T-cell (primary cell): ENCODE results near the gene FEM1C. TPM values are rescaled to one million over a fixed set of nuclear protein-coding genes. Genes with fewer than 3 reads are reported as not detected.

ENCODE experiments used
- ATAC-seq, 4 experiments: fragments of 200-7000 bp in 3 of 4; fragments of 150-1000 bp in 1 of 4; cut with Tn5 transposase; replicated peaks in 1 of 4; 1 replicate in 3 of 4; 2 replicates in 1 of 4; pipeline ENCODE4 v1.10.0; 2021; ENCODE audit warnings: moderate library complexity in 3 of 4, mild to moderate bottlenecking in 2 of 4, moderate number of reproducible peaks in 1 of 4
- CTCF ChIA-PET, 2 donors: fragments of 300-600 bp; sonication (Branson Sonifier 250); formaldehyde crosslinking; loops; one replicate each; lab custom pipeline; 2022; ENCODE audit warnings: antibody characterized with exemption in 2 of 2; lab: Charles Lee
- POLR2A ChIA-PET, 2 donors: fragments of 300-600 bp; sonication (Branson Sonifier 250); formaldehyde crosslinking; loops; one replicate each; lab custom pipeline; 2022; ENCODE audit warnings: antibody characterized with exemption in 2 of 2; lab: Charles Lee
- DNase-seq, 35 experiments: peaks; one replicate each; pipeline versions ENCODE4 v3.0.0 to v3.0.0-alpha.2; 2013 to 2023
- H3K27ac ChIP-seq: one replicate; pipeline ENCODE4 v1.5.1; 2013; ENCODE audit warnings: low read length
- H3K27me3 ChIP-seq, 2 experiments: replicated peaks in 1 of 2; 1 replicate in 1 of 2; 2 replicates in 1 of 2; pipeline versions ENCODE4 v1.6.1 to v1.7.0; 2013; ENCODE audit warnings: low read length in 1 of 2, mixed read lengths in 1 of 2; ENCODE audit not compliant: control insufficient read depth in 2 of 2, insufficient read depth in 2 of 2; ENCODE audit errors: extremely low read depth in 1 of 2
- H3K36me3 ChIP-seq, 2 donors: 1 replicate in 1 of 2; 2 replicates in 1 of 2; pipeline versions ENCODE4 v1.6.1 to v1.7.0; 2013; ENCODE audit warnings: low read length in 1 of 2; ENCODE audit not compliant: control insufficient read depth in 2 of 2, insufficient read depth in 1 of 2; ENCODE audit errors: extremely low read depth in 1 of 2
- H3K4me1 ChIP-seq, 2 experiments: 1 replicate in 1 of 2; 2 replicates in 1 of 2; pipeline versions ENCODE4 v1.6.1 to v1.7.0; 2013; ENCODE audit warnings: low read length in 2 of 2, mixed read lengths in 1 of 2; ENCODE audit not compliant: insufficient read depth in 2 of 2, control insufficient read depth in 1 of 2; ENCODE audit errors: extremely low read depth in 1 of 2
- H3K4me3 ChIP-seq, 2 donors: 1 replicate in 1 of 2; 2 replicates in 1 of 2; pipeline versions ENCODE4 v1.5.1 to v1.7.0; 2013; ENCODE audit warnings: mild to moderate bottlenecking in 2 of 2, low read length in 1 of 2, moderate library complexity in 1 of 2; ENCODE audit not compliant: control insufficient read depth in 1 of 2; ENCODE audit errors: extremely low read depth in 1 of 2
- H3K9me3 ChIP-seq: 2 replicates; pipeline ENCODE4 v1.7.0; 2013
- H3K27ac Mint-ChIP-seq, 2 donors: one replicate each; pipeline ENCODE4 v1.8.0; 2020 to 2021; ENCODE audit warnings: mild to moderate bottlenecking in 2 of 2, mixed read lengths in 2 of 2
- H3K27me3 Mint-ChIP-seq, 2 donors: one replicate each; pipeline ENCODE4 v1.8.0; 2021 to 2022; ENCODE audit warnings: mixed read lengths in 2 of 2
- H3K36me3 Mint-ChIP-seq: one replicate; pipeline ENCODE4 v1.8.0; 2021; ENCODE audit warnings: mixed read lengths
- H3K4me1 Mint-ChIP-seq, 3 donors: one replicate each; pipeline ENCODE4 v1.8.0; 2020 to 2022; ENCODE audit warnings: mixed read lengths in 3 of 3, mild to moderate bottlenecking in 1 of 3
- H3K4me3 Mint-ChIP-seq, 3 donors: one replicate each; pipeline ENCODE4 v1.8.0; 2020 to 2022; ENCODE audit warnings: mild to moderate bottlenecking in 3 of 3, mixed read lengths in 3 of 3, moderate library complexity in 3 of 3
- H3K9me3 Mint-ChIP-seq, 3 donors: one replicate each; pipeline ENCODE4 v1.8.0; 2020 to 2022; ENCODE audit warnings: mixed read lengths in 3 of 3
- WGBS: methylation state at CpG from one replicate; pipeline ENCODE4 v1.1.5; 2013; ENCODE audit warnings: missing lambda C conversion rate; ENCODE audit not compliant: insufficient coverage; 5-methylcytosine and 5-hydroxymethylcytosine counted together
- total RNA-seq, 35 experiments: library from RNA in 6 of 35; stranded (reverse) in 6 of 35; fragments of 120-200 nt in 1 of 35; gene quantifications; one replicate each; pipeline versions ENCODE4 v1.2.1 to v1.2.4 and lab custom pipeline; 2013 to 2026

FEM1C gene
- total RNA-seq, 5 donors from 2014 or later (not counting 1 experiment from before 2014, with no cell fraction given), result 14.2 to 30.3 (median 15.3) TPM

DNA sequence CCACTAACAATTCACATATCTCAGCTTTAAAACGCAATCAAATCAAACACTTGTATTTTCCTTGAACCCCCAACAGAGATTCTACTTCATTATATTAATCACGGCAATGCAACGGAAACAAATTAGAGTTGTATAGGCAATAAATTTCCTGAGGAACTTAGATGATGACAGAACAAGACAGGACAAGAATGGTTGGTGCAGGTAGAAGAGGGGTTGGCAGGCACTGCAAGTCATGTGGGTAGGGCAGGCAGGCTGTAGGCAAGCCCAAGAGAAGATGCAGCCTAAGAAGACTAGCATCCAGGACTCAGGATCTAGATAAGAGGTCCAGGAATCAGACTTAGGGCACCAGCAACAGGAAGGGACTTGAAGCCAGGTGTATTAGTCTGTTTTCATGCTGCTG is 16.6 kb upstream of the FEM1C start:
- ChIA-PET POLR2A (interaction anchor here in 1 of 2 donors (0.6 kb wide), 1 partner anchor 33 kb away, joined by 10 read pairs; no protein-coding TSS in a partner anchor), CTCF (interaction anchor here in 1 of 2 donors (0.5 kb wide), 1 partner anchor 14 kb away, joined by 3 read pairs; no protein-coding TSS in a partner anchor)
- H3K27me3 Mint-ChIP-seq, result peaks cover 3 to 20% of the 10 kb centered on the region in 2 donors
- Histone ChIP-seq H3K9me3 (no peaks in the 10 kb centered on the region), H3K4me1 (no peaks in the 10 kb centered on the region), H3K36me3 (no peaks in the 10 kb centered on the region), H3K27me3 (peaks cover 0 to 7% of the 10 kb centered on the region in 2 experiments), H3K4me3 (no peak overlapping the region), H3K27ac (no peak overlapping the region)
- no CpG with 5 or more reads among the region's 3 CpGs for WGBS
- DNase-seq, result no peak
- H3K9me3 Mint-ChIP-seq, result no peaks in the 10 kb centered on the region
- no peak for ATAC-seq
- no peaks in the 10 kb centered on the region for H3K36me3 Mint-ChIP-seq
- peaks cover 0 to 12% (median 0%) of the 10 kb centered on the region in 3 donors for H3K4me1 Mint-ChIP-seq
- no peak overlapping the region for H3K27ac Mint-ChIP-seq
- no peak overlapping the region for H3K4me3 Mint-ChIP-seq

DNA sequence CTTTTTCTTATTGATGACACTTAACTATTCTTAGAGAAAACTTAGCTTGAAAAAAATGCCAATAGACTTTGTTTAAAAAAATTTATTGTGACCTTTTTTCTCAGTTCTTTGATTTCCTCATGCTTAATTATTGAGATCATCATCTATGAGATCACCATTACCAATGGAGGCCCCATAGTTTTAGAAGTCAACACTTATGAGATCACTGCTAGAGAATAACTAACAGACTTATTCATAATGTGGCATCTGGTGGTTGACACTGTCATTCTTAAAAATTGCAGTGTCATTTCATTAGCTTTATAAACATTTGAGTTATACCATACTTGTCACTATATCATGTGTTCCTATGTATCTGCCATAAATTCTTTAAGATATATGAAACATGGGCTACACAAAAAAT is 14.9 kb upstream of the FEM1C start:
- POLR2A ChIA-PET, result no interaction called here
- H3K4me3 Mint-ChIP-seq, result no peak overlapping the region
- no peak overlapping the region for H3K27ac ChIP-seq

DNA sequence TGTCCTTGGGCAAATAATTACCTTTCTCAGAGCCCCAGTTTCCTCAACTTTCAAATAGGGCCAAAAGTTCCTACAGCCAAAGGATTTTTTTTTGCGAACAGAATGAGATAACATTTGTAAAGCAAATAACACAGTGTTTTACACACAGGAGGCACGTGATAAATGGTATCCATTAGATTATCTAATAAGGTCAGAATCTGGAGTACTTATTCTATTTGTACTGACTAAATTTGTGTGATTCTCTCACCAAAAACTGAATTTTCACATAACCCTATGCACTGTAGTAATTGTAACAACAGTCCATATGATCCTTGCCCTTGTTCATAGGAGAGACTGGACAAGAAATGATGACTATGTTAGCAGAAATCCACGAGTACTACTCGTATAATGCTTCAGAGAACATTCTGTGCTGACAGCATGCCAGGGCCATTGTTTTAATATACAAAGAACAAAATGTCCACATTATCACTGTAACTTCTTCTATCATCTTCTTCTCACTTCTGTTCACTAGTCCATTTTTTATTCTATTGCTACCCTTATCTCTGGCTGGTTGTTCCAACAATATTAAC is 13.9 kb upstream of the FEM1C start:
- no peak overlapping the region for H3K27ac ChIP-seq
- DNase-seq (no peak), ATAC-seq (no peak)
- H3K9me3 Mint-ChIP-seq, result no peaks in the 10 kb centered on the region
- peaks cover 3 to 15% of the 10 kb centered on the region in 2 donors for H3K27me3 Mint-ChIP-seq
- no peaks in the 10 kb centered on the region for H3K9me3 ChIP-seq
- H3K4me1 ChIP-seq, result no peaks in the 10 kb centered on the region
- H3K4me1 Mint-ChIP-seq, result peaks cover 0 to 12% (median 0%) of the 10 kb centered on the region in 3 donors
- H3K27me3 ChIP-seq, result no peaks in the 10 kb centered on the region
- no peak overlapping the region for H3K4me3 Mint-ChIP-seq
- 80% methylated on average over 1 of the region's 4 CpGs for WGBS
- POLR2A ChIA-PET, result no interaction called here
- no peak overlapping the region for H3K27ac Mint-ChIP-seq
- H3K4me3 ChIP-seq, result no peak overlapping the region
- CTCF ChIA-PET, result interaction anchor here in 1 of 2 donors (1.2 kb wide), 1 partner anchor 10 kb away, joined by 5 read pairs; no protein-coding TSS in a partner anchor
- no peaks in the 10 kb centered on the region for H3K36me3 Mint-ChIP-seq
- H3K36me3 ChIP-seq, result no peaks in the 10 kb centered on the region

More for the DNA sequence above, 14.9 kb upstream of the FEM1C start:
- Histone ChIP-seq H3K9me3 (no peaks in the 10 kb centered on the region), H3K4me3 (no peak overlapping the region), H3K27me3 (no peaks in the 10 kb centered on the region), H3K36me3 (no peaks in the 10 kb centered on the region), H3K4me1 (no peaks in the 10 kb centered on the region)
- no peak for ATAC-seq
- no peak for DNase-seq
- CTCF ChIA-PET, result interaction anchor here (0.9 to 1.2 kb wide), 3 partner anchors 9 to 241 kb away, joined by 3 to 5 read pairs (median 4); no protein-coding TSS in a partner anchor
- Mint-ChIP-seq H3K9me3 (no peaks in the 10 kb centered on the region), H3K4me1 (peaks cover 0 to 12% (median 0%) of the 10 kb centered on the region in 3 donors), H3K27ac (no peak overlapping the region), H3K27me3 (peaks cover 3 to 17% of the 10 kb centered on the region in 2 donors), H3K36me3 (no peaks in the 10 kb centered on the region)

DNA sequence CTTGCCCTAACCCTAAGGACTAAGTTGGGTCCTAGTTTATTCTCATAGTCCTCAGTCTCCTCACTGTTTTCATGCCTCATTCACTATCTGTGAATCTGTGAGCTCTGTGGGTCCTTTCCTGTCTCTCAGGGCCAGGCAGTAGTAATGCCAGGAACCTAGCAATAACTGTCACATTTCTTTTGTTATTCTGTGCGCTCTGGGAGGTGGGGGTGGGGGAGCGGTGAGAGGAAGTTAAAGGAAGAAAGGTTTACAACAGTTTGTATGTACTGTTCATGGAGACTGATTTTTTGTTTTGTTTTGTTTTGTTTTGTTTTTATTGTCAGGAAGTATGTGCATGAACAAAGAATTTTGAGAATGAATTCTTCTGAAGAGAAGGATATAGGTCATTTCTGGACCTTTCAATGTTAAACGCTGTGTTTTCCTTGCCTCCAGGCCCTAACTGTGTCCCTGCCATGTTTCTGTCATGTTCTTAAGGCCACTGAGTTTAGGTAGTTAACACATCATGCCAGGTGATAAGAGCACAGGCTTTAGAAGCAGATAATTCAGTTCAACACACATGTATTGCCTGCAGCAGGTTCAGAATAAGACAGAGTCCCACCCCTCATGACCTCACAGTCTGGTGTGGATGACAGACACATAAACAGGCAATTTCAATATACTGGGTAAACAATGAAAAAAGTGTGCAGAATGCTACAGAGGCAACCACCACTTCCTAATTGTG is 13.3 kb upstream of the FEM1C start:
- Mint-ChIP-seq H3K36me3 (no peaks in the 10 kb centered on the region), H3K27ac (peak overlapping the region in 1 of 2 donors; percentile 80), H3K4me3 (no peak overlapping the region), H3K4me1 (peaks cover 0 to 12% (median 0%) of the 10 kb centered on the region in 3 donors), H3K27me3 (peaks cover 3 to 10% of the 10 kb centered on the region in 2 donors), H3K9me3 (no peaks in the 10 kb centered on the region)
- Histone ChIP-seq H3K36me3 (no peaks in the 10 kb centered on the region), H3K4me3 (no peak overlapping the region), H3K9me3 (no peaks in the 10 kb centered on the region), H3K27ac (no peak overlapping the region), H3K27me3 (no peaks in the 10 kb centered on the region), H3K4me1 (no peaks in the 10 kb centered on the region)
- DNase-seq (peak in 4 of 35 experiments; percentile 9 to 25 (median 12)), ATAC-seq (no peak)
- CTCF ChIA-PET, result no interaction called here
- 65% methylated on average over 3 of the region's 3 CpGs for WGBS
- POLR2A ChIA-PET, result no interaction called here

DNA sequence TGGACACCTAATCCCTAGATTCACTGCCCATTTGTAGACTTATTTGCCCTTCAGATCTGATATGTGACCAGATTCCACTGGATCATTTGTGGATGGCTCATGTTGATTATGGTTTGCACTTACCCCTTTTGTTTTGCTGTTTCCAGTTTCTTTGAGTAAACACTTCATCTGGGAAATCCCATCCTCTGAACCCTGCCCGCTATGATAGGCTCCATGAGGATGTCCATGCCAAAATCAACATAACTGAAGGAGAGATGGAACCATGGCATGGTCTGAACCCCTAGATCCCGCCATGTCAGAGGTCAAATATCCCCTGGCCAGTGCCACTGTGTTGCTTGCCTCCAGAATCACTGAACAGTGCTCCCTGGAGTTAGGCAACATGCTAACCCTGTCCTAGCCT is 11.7 kb upstream of the FEM1C start:
- CTCF ChIA-PET, result no interaction called here
- peaks cover 0 to 7% (median 0%) of the 10 kb centered on the region in 3 donors for H3K9me3 Mint-ChIP-seq
- no peak for DNase-seq
- Histone ChIP-seq H3K4me3 (no peak overlapping the region), H3K27ac (no peak overlapping the region), H3K36me3 (no peaks in the 10 kb centered on the region), H3K27me3 (peaks cover 0 to 4% of the 10 kb centered on the region in 2 experiments), H3K9me3 (no peaks in the 10 kb centered on the region), H3K4me1 (no peaks in the 10 kb centered on the region)
- H3K27ac Mint-ChIP-seq, result no peak overlapping the region
- H3K27me3 Mint-ChIP-seq, result peaks cover 7 to 19% of the 10 kb centered on the region in 2 donors
- ATAC-seq, result no peak
- POLR2A ChIA-PET, result interaction anchor here in 1 of 2 donors (0.7 kb wide), 1 partner anchor 212 kb away, joined by 3 read pairs; no protein-coding TSS in a partner anchor
- H3K4me1 Mint-ChIP-seq, result peaks cover 0 to 12% (median 0%) of the 10 kb centered on the region in 3 donors
- 97% methylated on average over 2 of the region's 2 CpGs for WGBS
- no peak overlapping the region for H3K4me3 Mint-ChIP-seq
- H3K36me3 Mint-ChIP-seq, result no peaks in the 10 kb centered on the region

DNA sequence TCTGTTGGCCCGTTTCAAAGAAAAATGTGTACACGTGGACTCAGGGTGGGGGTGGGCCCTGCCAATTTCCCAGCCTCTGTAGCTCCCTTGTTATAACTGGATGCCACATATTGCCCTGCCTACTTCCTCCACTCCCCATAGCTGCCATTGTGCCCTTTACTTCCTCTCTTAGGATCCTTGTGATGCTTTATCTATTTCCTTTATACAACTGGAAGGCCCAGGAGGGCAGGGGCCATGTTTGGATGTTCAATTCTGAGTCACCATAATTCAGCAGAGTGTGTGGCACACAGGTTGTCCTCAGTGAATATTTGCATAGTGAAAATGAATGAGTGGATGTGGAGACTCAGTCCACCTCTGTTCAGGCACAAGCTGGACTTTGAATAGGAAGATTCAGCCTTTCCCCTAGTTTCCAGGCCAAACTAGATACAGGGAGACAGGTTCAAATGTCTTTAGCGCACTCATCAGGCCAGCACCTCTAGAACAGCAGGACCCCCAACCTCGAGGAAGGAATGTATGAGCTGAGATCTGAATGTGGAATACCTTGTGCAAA is 10.6 kb upstream of the FEM1C start:
- no peak overlapping the region for H3K4me3 ChIP-seq
- CTCF ChIA-PET, result interaction anchor here in 1 of 2 donors (0.6 kb wide), 1 partner anchor 75 kb away, joined by 3 read pairs; no protein-coding TSS in a partner anchor
- Mint-ChIP-seq H3K9me3 (peaks cover 0 to 7% (median 0%) of the 10 kb centered on the region in 3 donors), H3K36me3 (no peaks in the 10 kb centered on the region), H3K27me3 (peaks cover 6 to 15% of the 10 kb centered on the region in 2 donors), H3K4me3 (no peak overlapping the region), H3K4me1 (peaks cover 0 to 12% (median 0%) of the 10 kb centered on the region in 3 donors), H3K27ac (no peak overlapping the region)
- H3K36me3 ChIP-seq, result no peaks in the 10 kb centered on the region
- 80% methylated on average over 1 of the region's 4 CpGs for WGBS
- no peak overlapping the region for H3K27ac ChIP-seq
- H3K9me3 ChIP-seq, result no peaks in the 10 kb centered on the region
- H3K27me3 ChIP-seq, result peaks cover 0 to 4% of the 10 kb centered on the region in 2 experiments
- POLR2A ChIA-PET, result interaction anchor here (0.5 to 0.9 kb wide), 3 partner anchors 8 to 1985 kb away, joined by 3 to 10 read pairs (median 4); no protein-coding TSS in a partner anchor
- ATAC-seq, result no peak
- no peak for DNase-seq
- no peaks in the 10 kb centered on the region for H3K4me1 ChIP-seq
